ENCODE results near the gene MAMSTR.

DNA sequence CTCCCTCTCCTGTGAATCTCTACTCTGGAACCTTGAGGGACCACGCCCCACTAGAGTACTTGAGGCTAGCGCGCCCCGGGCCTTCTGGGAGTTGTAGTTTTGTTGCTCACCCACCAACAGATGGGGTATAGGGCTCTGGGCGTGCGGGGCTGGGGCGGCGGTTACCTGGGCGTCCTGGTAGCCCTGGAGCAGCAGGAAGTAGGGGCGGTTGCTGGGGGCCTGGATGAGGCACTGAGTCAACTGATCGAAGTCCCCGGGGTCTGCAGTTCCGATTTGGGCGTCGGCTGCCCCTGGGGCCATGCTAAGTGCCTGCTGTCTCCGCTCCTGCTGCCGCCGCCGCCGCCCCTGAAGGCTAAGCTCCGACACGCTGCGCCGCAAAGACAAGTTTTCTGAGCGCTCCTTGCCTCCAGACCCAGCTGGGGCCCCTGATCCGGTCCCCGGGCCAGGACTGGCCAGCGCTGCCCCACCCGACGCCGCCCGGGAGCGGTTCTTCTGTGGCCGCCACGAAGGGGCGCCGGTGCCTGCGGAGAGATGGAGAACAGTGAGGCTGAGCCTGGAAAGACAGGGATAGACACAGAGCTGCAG is 15.6 kb upstream of the MAMSTR start:
- TF ChIP-seq MYNN (IDR thresholded peaks at IDR 0.05) (no peak), MYNN (CRISPR knock-in tag; IDR thresholded peaks at IDR 0.05) (no peak), CBX5 (IDR thresholded peaks at IDR 0.05; ENCODE audit: borderline replicate concordance, low read depth) (no peak), RAD51 (IDR thresholded peaks at IDR 0.05; ENCODE audit: borderline replicate concordance, low read depth) (no peak), SMARCE1 (IDR thresholded peaks at IDR 0.05) (no peak), TGIF2 (CRISPR knock-in tag; IDR thresholded peaks at IDR 0.05) (no peak), TAF1 (IDR thresholded peaks at IDR 0.05; ENCODE audit: control insufficient read depth, extremely low read depth, insufficient read depth, low read length, severe bottlenecking) (no peak), ARID2 (IDR thresholded peaks at IDR 0.05) (no peak)
- TF ChIP-seq, protein P1, sequence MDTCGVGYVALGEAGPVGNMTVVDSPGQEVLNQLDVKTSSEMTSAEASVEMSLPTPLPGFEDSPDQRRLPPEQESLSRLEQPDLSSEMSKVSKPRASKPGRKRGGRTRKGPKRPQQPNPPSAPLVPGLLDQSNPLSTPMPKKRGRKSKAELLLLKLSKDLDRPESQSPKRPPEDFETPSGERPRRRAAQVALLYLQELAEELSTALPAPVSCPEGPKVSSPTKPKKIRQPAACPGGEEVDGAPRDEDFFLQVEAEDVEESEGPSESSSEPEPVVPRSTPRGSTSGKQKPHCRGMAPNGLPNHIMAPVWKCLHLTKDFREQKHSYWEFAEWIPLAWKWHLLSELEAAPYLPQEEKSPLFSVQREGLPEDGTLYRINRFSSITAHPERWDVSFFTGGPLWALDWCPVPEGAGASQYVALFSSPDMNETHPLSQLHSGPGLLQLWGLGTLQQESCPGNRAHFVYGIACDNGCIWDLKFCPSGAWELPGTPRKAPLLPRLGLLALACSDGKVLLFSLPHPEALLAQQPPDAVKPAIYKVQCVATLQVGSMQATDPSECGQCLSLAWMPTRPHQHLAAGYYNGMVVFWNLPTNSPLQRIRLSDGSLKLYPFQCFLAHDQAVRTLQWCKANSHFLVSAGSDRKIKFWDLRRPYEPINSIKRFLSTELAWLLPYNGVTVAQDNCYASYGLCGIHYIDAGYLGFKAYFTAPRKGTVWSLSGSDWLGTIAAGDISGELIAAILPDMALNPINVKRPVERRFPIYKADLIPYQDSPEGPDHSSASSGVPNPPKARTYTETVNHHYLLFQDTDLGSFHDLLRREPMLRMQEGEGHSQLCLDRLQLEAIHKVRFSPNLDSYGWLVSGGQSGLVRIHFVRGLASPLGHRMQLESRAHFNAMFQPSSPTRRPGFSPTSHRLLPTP (IDR thresholded peaks at IDR 0.05; ENCODE audit: borderline replicate concordance, extremely low read depth, insufficient read length) = no peak
- TF ChIP-seq, protein P2, sequence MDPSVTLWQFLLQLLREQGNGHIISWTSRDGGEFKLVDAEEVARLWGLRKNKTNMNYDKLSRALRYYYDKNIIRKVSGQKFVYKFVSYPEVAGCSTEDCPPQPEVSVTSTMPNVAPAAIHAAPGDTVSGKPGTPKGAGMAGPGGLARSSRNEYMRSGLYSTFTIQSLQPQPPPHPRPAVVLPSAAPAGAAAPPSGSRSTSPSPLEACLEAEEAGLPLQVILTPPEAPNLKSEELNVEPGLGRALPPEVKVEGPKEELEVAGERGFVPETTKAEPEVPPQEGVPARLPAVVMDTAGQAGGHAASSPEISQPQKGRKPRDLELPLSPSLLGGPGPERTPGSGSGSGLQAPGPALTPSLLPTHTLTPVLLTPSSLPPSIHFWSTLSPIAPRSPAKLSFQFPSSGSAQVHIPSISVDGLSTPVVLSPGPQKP (CRISPR knock-in tag; IDR thresholded peaks at IDR 0.05) = no peak
- TF ChIP-seq, protein P3, sequence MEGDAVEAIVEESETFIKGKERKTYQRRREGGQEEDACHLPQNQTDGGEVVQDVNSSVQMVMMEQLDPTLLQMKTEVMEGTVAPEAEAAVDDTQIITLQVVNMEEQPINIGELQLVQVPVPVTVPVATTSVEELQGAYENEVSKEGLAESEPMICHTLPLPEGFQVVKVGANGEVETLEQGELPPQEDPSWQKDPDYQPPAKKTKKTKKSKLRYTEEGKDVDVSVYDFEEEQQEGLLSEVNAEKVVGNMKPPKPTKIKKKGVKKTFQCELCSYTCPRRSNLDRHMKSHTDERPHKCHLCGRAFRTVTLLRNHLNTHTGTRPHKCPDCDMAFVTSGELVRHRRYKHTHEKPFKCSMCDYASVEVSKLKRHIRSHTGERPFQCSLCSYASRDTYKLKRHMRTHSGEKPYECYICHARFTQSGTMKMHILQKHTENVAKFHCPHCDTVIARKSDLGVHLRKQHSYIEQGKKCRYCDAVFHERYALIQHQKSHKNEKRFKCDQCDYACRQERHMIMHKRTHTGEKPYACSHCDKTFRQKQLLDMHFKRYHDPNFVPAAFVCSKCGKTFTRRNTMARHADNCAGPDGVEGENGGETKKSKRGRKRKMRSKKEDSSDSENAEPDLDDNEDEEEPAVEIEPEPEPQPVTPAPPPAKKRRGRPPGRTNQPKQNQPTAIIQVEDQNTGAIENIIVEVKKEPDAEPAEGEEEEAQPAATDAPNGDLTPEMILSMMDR (IDR thresholded peaks at IDR 0.05 in 2 of 3, conservative IDR thresholded peaks at IDR 0.05 in 1 of 3; ENCODE audit: insufficient read depth in 2 of 3, low read depth in 1 of 3, low read length in 3 of 3) = no peak
- TF ChIP-seq, protein P4, sequence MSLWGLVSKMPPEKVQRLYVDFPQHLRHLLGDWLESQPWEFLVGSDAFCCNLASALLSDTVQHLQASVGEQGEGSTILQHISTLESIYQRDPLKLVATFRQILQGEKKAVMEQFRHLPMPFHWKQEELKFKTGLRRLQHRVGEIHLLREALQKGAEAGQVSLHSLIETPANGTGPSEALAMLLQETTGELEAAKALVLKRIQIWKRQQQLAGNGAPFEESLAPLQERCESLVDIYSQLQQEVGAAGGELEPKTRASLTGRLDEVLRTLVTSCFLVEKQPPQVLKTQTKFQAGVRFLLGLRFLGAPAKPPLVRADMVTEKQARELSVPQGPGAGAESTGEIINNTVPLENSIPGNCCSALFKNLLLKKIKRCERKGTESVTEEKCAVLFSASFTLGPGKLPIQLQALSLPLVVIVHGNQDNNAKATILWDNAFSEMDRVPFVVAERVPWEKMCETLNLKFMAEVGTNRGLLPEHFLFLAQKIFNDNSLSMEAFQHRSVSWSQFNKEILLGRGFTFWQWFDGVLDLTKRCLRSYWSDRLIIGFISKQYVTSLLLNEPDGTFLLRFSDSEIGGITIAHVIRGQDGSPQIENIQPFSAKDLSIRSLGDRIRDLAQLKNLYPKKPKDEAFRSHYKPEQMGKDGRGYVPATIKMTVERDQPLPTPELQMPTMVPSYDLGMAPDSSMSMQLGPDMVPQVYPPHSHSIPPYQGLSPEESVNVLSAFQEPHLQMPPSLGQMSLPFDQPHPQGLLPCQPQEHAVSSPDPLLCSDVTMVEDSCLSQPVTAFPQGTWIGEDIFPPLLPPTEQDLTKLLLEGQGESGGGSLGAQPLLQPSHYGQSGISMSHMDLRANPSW (CRISPR knock-in tag; IDR thresholded peaks at IDR 0.05) = no peak

All from K562 (cell line).